VCaP (cell line): ENCODE measurements around the gene NEU2.
"Not testable (repeated sequence)": the region's sequence is repeated elsewhere in the genome, so short reads cannot be mapped to it uniquely, and the experiment has no call there.

Experiments used
- H3K27ac ChIP-seq: fragments of 450-650 bp; 2 replicates; pipeline ENCODE4 v1.5.1; 2017
- TF ChIP-seq, protein P1 (sequence below): fragments of 450-650 bp; conservative IDR thresholded peaks from 2 replicates; pipeline ENCODE4 v1.5.1; 2017; ENCODE audit warnings: mild to moderate bottlenecking, moderate library complexity

The NEU2 gene

DNA sequence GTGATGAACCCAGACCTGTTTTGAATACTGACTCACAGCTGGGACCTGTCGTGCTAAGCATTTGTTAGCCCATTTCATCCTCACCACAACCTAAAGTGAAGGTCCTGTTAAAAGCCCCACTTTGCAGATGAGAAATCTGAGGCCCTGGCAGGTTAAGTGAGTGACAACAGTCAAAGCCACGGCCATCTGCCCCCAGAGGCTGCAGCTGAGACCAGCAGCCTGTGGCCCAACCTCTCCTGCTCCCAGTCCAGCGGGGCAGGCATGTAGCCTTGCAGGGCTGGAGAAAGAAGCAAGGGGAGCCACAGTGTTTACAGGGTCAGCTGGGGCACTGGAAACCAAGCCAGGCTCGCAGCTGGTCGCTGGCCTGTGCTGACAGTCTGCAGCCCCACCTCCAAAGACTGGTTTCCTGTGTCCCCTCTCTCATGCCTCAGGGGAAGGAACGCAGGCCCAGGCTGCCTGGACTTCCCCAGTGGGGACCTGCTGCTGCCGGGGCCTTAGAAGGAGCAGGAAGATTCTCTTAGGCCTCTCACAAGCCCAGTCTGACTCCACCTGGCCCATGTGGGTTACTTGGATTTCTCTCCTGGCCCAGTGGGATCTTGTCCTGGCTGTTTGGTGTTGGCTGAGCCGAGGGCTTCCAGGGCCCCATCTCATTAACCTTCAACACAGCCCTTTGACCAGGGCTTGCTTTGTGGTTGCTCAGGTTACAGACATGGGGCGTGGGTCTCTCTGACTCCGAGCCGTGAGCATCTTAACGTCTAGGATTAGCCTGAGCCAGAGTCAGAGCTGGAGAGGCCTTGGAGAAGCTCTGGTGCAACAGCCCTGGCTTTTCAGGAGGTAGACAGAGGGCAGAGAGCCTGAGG lies 29.3 kb downstream of the NEU2 start:
- H3K27ac ChIP-seq, result no peak overlapping the region
- TF ChIP-seq, protein P1, sequence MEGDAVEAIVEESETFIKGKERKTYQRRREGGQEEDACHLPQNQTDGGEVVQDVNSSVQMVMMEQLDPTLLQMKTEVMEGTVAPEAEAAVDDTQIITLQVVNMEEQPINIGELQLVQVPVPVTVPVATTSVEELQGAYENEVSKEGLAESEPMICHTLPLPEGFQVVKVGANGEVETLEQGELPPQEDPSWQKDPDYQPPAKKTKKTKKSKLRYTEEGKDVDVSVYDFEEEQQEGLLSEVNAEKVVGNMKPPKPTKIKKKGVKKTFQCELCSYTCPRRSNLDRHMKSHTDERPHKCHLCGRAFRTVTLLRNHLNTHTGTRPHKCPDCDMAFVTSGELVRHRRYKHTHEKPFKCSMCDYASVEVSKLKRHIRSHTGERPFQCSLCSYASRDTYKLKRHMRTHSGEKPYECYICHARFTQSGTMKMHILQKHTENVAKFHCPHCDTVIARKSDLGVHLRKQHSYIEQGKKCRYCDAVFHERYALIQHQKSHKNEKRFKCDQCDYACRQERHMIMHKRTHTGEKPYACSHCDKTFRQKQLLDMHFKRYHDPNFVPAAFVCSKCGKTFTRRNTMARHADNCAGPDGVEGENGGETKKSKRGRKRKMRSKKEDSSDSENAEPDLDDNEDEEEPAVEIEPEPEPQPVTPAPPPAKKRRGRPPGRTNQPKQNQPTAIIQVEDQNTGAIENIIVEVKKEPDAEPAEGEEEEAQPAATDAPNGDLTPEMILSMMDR, result no peak

DNA sequence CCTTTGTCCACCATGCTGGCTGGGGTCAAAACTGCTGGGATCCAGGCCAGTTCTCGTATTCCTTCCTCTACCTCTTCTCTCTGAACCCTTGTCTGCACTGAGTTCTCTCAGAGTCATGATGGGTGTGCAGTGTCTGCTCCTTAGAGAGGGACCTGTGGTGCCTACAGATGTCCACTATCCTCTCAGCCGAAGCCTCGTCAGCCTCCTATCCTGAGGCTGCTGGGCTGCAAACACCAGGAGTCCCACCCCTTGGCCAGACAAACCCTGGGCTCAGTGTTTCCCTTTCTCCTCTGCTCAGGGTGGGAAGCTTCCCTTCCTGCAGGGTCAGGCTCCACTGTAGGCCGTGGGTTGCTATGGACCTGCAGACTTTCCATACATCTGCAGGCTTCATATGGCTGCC lies 30.0 kb downstream of the NEU2 start:
- no peak overlapping the region for H3K27ac ChIP-seq
- TF ChIP-seq, protein P1, result no peak

DNA sequence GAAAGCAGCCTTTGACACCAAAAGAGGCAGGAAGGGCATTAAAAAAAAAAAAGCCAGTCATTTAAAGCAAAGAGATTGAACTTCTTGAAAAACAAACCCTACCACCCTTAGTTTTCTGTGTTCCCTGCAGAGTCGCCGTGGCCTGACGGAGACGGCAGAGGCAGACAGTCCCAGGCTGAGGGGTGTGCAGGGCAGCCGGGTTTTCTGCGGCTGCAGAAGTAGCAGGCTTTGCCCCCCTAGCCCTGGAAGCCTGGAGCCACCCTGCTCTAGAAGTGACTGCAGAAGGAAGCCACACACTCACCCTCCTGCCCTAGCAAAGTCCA lies 30.4 kb downstream of the NEU2 start:
- H3K27ac ChIP-seq, result no peak overlapping the region
- TF ChIP-seq, protein P1, result no peak

DNA sequence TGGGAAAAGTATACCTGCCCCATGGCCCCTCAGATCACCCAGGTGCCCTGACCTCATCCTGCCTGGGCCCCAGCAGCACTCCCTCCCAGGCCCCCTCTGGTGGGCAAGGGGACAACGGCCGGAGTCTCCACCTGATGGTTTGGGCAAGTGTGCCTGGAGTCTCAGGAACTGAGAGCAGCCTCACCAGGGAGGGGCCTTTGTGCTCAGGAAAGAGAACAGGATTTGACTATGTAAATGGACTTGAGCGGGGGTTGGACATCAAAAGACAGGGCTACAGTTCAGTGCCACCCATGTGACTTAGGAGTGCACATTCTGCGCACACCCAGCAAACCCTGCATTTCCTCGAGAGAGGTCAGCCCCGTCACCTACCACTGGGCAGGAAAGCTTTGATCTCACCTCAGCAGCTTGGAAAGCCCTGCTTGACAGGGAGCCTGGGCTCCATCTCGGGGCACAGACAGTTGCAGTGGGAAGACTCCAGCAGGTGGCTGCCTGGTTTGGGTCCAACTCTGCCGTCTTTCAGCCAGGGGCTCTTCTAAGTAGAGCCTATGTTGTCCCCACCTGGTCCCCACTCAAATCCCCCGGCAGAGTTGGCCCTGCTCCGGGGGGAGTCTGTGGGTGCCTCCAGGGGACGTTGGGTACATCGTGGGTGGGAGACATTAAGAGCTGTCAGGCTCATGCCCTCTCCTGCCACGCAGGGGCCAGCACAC lies 30.9 kb downstream of the NEU2 start:
- TF ChIP-seq, protein P1, result no peak

DNA sequence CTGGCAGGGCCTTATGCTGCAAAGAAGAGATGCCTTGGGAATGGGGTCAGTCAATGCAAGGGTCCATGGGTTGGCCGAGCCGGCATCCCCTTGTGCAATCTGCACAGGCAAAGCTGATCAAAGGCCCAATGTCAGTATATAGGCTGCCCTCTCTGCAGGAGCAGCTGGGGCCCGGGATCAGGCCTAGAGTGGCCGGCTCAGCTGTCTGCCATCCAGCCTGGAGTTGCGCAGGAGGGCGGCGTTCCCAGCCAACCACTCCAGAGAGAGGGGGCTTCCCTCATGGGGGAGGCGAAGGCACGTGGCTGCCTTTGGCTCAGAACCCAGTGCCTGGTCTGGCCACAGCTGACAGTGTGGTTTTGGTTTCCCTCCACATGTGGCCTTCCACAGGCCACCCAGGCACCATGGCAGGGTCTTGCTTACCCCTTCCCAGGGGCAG lies 31.5 kb downstream of the NEU2 start:
- no peak overlapping the region for H3K27ac ChIP-seq
- TF ChIP-seq, protein P1, result no peak

More for the DNA sequence above, 30.9 kb downstream of the NEU2 start:
- no peak overlapping the region for H3K27ac ChIP-seq

DNA sequence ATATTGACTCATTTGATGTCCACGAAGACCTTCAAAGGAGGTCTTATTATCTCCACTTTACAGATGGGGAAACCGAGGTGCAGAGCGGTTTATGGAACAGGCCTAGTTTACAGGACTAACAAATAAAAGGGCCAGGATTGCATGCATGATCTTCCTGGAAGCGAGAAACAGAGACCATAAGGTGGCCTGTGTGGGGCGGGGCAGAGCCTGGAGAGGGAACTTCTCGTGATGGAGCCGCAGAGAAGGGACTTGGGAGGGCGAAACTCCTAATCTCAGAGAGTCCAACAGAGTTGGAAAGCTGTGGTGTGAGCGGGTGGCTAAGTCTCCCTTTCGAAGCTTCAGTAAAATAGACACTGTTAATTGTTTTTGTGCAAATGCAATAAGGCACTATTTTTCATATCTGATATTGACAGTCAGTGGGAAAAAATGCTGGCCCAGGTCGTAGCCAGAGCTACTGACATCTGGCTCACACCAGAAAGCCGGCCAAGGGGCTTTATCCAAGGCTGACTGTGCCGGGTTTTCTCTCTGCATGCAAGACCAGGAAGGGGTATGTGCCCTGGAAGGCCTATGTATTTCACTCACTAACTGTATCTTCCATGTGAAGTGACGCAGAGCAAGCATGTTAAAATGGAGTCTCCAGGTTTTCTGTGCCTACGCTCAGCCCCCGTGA lies 32.2 kb downstream of the NEU2 start:
- TF ChIP-seq, protein P1, result no peak
- H3K27ac ChIP-seq, result no peak overlapping the region

DNA sequence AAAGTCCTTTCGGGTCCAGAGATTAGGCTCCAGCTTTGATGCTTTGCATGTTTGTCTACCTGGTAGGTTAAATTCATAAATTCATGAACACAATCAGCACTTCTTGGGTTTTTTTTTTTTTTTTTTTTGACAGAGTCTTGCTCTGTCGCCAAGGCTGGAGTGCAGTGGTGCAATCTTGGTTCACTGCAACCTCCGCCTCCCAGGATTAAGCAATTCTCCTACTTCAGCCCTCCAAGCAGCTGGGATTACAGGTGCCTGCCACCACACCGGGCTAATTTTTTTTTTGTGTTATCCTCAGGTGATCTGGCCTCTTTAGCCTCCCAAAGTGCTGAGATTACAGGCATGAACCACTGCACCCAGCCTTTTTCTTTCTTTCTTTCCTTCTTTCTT lies 32.7 kb downstream of the NEU2 start:
- H3K27ac ChIP-seq, result not testable (repeated sequence)
